Gastrocnemius medialis (tissue), 4 donors: ENCODE results near the gene ARRDC1.
"Not testable (repeated sequence)": the region's sequence is repeated elsewhere in the genome, so short reads cannot be mapped to it uniquely, and the experiment has no call there.

Source experiments
- POLR2A ChIP-seq, 2 donors: fragments of 450-650 bp; IDR thresholded peaks; one replicate each; pipeline ENCODE4 v1.6.1; 2017; ENCODE audit warnings: antibody characterized with exemption in 2 of 2, mild to moderate bottlenecking in 2 of 2, moderate library complexity in 2 of 2
- TF ChIP-seq, protein P1 (sequence below), 5 experiments: fragments of 450-650 bp in 3 of 5; fragments of 200-600 bp in 2 of 5; sonication (generic) in 2 of 5; IDR thresholded peaks in 4 of 5; conservative IDR thresholded peaks in 1 of 5; 1 replicate in 4 of 5; 2 replicates in 1 of 5; pipeline ENCODE4 v1.5.1; 2016 to 2019; ENCODE audit warnings: antibody characterized with exemption in 5 of 5, mild to moderate bottlenecking in 3 of 5, moderate library complexity in 3 of 5

DNA sequence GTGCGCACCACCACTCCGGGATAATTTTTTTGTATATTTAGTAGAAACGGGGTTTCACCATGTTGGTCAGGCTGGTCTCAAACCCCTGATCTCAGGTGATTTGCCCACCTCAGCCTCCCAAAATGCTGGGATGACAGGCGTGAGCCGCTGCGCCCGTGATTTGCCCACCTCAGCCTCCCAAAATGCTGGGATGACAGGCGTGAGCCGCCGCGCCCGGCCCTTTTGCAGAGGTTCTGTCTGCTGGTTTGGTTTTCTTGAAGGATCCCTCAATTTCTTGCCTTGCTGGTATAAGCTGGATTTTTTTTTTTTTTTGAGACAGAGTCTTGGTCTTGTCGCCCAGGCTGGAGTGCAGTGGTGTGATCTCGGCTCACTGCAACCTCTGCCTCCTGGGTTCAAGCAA lies 21.9 kb downstream of the ARRDC1 start:
- TF ChIP-seq, protein P1, sequence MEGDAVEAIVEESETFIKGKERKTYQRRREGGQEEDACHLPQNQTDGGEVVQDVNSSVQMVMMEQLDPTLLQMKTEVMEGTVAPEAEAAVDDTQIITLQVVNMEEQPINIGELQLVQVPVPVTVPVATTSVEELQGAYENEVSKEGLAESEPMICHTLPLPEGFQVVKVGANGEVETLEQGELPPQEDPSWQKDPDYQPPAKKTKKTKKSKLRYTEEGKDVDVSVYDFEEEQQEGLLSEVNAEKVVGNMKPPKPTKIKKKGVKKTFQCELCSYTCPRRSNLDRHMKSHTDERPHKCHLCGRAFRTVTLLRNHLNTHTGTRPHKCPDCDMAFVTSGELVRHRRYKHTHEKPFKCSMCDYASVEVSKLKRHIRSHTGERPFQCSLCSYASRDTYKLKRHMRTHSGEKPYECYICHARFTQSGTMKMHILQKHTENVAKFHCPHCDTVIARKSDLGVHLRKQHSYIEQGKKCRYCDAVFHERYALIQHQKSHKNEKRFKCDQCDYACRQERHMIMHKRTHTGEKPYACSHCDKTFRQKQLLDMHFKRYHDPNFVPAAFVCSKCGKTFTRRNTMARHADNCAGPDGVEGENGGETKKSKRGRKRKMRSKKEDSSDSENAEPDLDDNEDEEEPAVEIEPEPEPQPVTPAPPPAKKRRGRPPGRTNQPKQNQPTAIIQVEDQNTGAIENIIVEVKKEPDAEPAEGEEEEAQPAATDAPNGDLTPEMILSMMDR (IDR thresholded peaks at IDR 0.05 in 4 of 5, conservative IDR thresholded peaks at IDR 0.05 in 1 of 5), result not testable (repeated sequence)
- TF ChIP-seq POLR2A (IDR thresholded peaks at IDR 0.05), result not testable (repeated sequence)
